NCI-H774 (cell line): ENCODE data around the gene CAVIN1.
A peak's percentile ranks its signal among the peaks of the same experiment; 100 is the strongest.
"Not testable (repeated sequence)": the region's sequence is repeated elsewhere in the genome, so short reads cannot be mapped to it uniquely, and the experiment has no call there.

Experiments used
- DNase-seq: peaks from one replicate; lab custom pipeline; 2025; lab: John Stamatoyannopoulos, UW

Gene CAVIN1

DNA sequence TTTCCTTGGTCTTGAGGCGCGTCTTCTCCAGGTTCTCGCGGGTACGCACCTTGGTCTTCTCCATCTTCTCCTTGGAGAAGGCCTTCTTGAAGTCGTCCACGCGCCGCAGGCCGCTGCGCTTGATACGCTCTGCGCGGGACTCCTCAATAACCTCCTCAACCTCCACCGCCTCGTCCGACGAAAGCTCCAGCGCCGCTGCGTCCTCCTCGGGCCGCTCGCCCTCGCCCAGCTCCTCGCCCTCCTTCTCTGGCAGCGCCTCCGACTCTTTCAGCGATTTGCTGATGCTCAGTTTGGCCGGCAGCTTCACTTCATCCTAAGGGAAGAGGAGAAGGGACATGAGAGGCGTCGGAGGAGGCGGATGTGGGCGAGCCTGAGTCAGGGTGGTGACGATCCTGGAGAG is 18.0 kb downstream of the CAVIN1 start:
- no peak for DNase-seq

DNA sequence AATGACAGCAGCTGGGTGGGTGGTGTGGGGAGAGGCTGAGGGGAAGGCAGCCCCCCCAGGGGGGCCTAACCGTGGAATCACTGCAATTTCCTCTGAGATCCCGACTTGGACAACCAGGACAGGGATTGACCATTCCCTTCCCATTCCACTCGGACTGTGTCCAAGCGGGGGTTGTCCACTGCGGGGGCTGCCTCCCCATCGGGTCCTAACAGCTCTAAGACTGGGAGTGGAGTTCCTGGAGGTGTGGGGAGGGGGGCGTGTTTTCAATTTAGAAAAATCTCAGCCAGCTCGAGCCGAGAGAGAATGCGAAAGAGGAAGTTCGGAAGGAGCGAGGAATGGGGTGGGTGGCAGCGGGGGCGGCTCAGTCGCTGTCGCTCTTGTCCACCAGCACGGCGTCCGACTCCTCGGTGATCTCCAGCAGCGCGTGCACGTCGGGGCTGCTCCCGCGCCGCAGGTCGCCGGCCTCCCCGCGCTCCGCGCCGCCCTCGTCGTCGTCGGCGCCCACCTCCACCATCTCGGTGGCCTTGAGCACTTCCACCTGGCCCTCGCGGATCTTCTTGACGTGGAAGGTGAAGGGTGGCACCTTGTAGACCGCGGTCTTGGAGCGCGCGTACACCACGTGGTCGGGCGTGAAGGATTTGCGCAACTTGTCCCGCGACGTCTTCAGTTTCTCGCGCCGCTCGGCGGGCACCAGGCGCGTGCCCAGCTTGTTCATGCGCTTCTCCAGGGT is 18.6 kb downstream of the CAVIN1 start:
- DNase-seq = no peak

DNA sequence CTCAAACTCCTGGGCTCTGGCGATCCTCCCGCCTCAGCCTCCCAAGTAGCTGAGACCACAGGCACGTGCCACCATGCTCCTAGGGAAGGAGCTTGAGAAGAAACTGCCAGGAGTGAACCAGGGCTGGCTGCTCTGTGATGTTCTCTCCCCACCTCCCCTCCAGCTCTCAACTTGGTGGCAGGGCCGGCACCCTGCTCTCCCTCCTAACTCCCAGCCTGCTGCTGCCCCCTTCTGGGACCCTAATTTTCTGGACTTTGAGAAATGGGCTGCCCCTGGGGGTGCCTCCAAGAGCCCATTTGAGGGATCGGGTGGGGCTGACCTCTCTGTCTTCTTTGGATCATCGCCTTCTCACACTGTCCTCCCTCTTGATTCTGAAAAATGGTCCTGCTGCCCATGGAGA is 19.9 kb downstream of the CAVIN1 start:
- DNase-seq = no peak

DNA sequence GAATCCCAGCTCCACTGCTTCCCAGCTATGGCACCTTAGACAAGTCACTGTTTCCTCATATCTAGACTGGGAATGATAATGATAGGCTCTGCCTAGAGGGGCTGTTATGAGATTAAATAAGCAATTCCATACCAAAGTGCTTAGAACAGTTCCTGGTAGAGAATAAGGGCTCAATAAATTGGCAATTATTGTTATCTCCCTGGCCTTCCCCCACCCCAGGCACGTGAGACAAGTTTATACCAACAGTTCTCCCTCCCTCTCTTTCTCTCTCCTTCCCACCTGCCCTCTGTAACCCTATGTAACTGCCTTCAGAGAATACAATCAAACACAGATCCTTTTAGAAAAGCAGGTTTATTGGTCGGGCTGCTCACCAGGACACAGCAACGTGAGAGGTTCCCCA is 20.9 kb downstream of the CAVIN1 start:
- DNase-seq = no peak

- DNase-seq = not testable (repeated sequence)
Observed at GRCh38 chr17:42400844-42401375, 22.1 kb downstream of the CAVIN1 start.

DNA sequence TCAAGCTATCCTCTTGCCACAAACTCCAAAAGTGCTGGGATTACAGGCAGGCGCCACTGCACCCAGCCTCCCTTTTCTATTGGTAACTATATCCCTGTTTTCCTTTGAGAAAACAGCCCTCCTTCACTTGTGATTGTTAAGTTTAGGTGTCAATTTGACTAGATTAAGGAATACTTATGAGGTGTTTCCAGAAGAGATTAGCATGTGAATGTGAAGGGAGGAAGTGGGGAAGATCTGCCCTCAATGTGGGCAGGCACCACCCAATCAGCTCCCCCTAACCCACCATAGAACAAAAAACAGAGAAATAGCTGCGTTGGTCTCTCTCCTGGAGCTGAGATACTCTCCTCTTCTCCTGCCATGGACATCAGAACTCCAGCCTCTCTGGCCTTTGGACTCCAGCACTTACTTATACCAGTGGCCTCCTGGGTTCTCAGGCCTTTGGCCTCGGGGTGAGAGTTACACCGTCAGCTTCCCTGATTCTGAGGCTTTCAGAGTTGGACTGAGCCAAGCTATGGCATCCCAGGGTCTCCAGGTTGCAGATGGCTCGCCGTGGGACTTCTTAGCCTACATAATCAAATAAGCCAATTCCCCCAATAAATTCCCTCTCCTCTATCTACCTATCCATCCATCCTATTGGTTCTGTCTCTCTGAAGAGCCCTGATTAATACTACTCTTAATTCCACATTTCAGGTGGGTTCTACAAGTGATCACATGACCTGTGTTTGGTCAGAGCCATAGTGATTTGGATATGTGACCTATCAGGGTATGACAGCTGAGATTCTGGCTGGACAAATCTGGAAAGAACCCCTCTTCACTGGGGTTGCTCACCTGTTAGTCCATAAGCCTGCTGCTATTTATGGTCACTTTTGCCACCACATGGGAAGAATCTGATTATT is 22.9 kb downstream of the CAVIN1 start:
- no peak for DNase-seq

- DNase-seq = no peak
Observed at GRCh38 chr17:42399121-42399520, 23.9 kb downstream of the CAVIN1 start.

- DNase-seq = not testable (repeated sequence)
Observed at GRCh38 chr17:42395601-42396000, 27.5 kb downstream of the CAVIN1 start.

- no peak for DNase-seq
Observed at GRCh38 chr17:42394838-42395237, 28.2 kb downstream of the CAVIN1 start.

DNA sequence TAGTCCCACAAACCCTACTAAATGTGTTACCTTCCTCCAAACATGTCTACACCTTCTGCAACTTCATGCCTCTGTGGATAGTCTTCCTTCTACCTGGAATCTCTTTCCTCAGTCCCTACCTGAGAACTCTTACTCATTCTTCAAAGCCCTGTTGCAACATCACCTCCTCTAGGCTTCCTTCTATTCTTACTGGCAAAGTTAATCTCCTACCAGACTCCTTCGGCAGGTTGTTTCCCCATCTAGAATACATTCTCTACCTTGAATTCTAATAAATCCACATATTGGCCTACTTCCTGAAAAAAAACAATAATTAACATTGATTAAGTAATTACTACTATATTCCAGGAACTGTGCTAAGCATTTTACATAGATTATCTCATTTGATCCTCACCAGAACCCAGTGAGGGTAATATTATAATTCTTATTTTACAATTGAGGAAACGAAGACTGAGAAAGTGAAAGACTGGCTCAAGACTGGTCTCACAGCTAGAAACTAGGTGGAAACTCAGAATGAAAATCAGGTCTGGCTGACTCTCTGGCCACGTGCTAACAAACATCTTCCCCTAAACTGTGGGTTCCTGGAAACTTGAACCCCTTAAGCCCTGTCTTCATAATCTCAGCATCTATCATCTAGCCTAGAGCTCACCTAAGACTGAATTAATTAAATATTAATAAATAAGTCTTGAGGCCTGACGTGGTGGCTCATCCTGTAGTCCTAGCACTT is 30.2 kb downstream of the CAVIN1 start:
- no peak for DNase-seq

GRCh38 chr17:42391439-42391838 is 31.6 kb downstream of the CAVIN1 start:
- DNase-seq = not testable (repeated sequence)

- no peak for DNase-seq
Observed at GRCh38 chr17:42389899-42390298, 33.2 kb downstream of the CAVIN1 start.

GRCh38 chr17:42389135-42389417 is 34.0 kb downstream of the CAVIN1 start:
- DNase-seq = no peak

GRCh38 chr17:42388381-42389134 is 34.5 kb downstream of the CAVIN1 start, which contains the start of gene STAT3:
Gene STAT3, minus strand, starts transcription at chr17:42388442. Its CDS starts 39,926 bp downstream, at chr17:42348516.
- peak; percentile 100 for DNase-seq

- peak; percentile 46 for DNase-seq
Observed at GRCh38 chr17:42387661-42388380, 35.2 kb downstream of the CAVIN1 start.

GRCh38 chr17:42386777-42387657 is 36.0 kb downstream of the CAVIN1 start:
- DNase-seq = peak; percentile 34

DNA sequence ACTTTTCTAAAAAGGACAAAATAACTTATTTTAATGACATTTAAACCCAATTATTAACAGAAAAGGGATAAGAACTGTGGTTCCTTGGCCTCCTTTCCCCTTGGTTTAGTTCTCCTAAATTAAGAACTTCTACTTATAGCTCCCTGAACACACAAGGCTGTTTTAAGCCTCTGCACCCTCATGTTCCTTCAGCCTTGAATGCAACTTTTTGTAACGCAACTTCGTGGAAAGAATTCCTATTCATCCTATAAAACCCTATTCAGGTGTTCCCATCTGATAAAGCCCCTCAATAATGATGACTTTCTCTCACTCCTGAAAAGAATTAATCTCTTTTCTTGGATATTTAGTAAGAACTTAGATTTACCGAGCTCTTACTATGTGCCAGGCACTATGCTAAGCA is 41.2 kb downstream of the CAVIN1 start:
- DNase-seq = no peak

DNA sequence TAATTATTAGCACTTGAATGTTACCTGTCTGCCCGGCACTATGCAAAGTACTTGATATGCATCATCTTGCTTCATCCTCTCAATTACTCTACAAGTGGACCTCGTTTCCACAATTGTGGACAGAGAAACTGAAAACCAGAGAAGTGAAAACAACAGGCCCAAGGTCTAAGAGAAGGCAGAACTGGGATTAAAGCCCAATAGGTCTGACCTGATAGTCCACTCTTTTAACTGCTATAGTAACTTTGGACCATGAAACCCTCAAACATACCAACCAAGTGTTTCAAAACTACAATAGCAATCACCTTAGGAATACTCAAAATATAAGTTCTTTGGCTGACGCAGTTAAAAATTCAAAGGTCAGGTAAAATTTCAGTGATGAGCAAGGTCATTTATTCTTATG is 42.1 kb downstream of the CAVIN1 start:
- no peak for DNase-seq

DNA sequence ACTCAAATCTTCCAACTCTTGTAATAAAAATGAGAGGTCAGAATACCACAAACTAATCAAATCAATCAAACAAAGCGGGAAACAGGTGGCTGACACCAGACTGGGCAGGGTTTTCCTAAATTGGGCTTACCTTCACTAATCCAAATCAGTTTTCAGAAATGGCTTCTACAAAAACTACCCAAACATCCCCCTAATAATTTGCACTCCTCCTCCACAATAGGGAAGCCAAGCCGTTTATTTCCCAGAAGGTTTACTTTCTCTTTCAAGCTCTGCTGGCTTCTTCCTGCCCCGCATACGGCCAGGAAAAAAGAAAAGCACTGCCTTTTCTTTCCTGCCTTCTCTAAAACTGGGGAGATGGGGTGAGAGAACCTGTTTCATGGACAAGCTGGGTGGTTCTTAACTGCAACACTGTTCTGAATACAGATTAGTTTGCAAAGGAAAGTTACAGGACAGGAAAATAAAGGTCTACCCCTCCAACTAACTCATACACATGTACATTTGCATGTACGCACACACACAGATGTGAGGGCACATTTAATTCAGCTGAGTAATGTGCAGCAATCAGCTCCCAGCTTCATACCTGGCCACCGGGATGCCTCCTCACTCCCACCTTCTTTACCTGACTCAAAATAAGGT is 44.0 kb downstream of the CAVIN1 start:
- DNase-seq = peak; percentile 42
